DMS 273 treated with DMSO at 0.1 percent for 48 hours (cell line): ENCODE measurements around the gene TSFM.
"Not testable (repeated sequence)": the region's sequence is repeated elsewhere in the genome, so short reads cannot be mapped to it uniquely, and the experiment has no call there.

Source experiments
- DNase-seq: peaks from one replicate; lab custom pipeline; 2025; lab: John Stamatoyannopoulos, UW

TSFM gene

DNA sequence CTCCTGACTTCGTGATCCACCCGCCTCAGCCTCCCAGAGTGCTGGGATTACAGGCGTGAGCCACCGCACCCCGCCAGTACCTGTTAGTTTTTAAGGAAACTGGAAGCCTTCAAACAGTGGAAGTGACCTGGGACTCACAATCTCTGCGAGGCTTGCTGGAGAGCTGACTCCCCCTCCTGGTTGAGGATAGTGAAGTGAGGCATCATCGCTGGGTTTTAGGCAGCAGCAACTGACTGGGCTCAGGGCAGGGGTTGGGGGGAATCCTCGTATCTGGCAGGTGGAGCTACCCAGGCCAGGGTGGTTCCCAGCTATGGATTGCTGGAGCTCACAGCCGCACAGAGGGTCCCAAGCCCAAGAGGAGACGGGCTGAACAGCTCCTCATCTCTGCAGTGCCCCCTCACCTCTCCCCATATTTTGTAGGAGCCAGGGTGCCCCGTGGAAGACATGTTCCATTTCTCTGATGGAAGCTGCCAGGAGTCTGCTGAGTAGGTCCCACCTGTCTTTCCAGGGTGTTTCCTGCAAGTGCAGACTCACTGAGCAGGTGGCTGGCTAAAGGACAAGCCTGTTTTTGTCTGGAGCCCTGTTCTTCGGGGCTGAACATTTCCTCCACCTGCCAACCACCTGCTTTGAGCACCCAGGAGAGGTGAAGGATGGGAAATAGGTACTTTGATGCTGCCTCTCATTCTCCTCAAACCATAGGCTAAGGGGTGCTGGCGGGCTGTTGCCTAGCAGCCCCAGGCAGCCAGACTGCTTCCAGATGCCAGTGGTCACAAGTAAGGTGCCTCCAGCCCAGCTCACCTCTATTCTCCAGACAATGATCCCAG, 32.8 kb downstream of the TSFM start:
- no peak for DNase-seq

DNA sequence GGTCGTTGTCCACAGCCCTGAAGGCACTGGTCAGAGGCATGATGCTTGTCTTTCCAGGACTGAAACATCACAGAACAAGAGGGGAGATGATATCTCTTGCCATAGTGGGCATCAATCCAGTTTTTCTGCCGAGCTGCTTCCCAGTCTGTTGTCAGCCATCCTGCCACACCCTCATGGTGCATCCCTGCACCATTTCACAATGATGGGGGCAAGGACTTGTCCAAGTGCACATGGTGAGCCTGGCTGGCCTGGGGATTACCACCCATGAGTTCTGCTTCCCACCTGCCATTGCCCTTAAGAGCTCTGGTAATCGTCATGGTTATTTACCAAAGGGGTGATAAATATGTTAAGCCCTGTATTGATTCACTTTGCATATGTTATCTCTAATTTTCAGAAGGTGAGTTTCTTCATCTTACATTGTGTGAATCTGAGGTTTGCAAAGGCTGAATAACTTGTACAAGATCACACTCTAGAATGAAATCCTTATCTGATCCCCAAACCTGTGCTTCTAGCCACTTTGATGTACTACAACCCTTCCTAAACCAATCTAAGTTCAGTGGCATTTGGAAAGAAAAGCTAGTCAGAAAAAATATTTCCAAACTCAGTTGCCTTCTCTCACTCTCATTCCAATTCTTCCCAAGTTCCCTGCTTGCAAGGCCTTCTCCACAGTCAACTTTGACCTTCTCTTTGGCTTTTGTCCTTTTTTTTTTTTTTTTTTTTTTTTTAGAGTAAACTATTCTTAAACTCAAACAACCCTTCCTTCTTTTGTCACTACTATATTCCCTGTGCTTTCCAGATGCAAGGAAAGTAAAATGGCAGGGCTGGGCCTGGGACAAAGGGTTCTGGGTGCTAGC, 33.6 kb downstream of the TSFM start:
- no peak for DNase-seq

DNA sequence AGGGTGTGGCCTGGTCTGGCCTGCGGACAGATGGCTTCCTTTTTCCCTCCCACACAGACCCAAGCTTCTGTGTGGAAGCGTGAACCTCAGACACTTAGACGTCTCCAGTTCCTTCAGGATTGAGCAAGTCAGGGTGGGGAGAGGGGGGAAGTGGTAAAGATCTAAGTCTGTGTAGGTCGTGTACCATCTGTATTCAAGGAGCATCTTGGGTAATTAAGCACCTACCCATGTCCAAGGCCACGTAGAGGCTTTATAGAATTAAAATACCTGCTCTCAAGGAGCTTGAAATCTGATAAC, 34.2 kb downstream of the TSFM start:
- no peak for DNase-seq

DNA sequence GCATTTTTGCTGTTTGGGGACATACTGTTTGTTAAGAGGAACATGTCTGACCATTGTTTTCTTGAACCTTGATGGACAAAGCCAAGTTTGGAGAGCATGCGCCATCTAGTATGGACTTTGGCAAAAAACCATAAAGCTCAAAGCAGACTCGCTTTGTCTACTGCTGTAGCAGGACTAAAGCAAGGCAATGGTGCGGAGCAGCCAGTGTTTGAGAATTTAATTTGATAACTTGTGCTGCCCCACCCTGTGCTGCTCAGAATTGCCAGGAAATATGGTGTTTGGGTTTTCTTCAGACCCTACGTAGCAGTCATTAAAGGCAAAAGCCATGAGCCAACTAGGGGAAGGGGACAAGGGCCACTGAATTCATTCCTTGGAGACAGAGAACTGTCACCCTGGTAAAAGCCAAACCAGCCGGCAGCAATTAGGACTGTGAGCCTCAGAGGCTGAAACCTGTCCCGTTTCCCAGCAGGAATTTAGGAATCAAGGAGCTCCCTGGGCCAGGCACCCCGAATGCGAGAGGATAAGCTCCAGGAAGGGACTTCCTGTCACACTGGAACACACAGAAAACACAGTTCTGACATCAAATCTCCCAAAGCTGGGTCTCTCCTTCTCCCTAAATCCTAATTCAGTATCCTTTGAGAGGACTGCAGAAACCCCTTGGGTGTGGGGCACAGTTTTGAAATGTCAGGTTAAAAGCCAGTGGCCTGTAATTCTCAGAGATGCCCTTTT, 34.8 kb downstream of the TSFM start:
- DNase-seq = no peak

DNA sequence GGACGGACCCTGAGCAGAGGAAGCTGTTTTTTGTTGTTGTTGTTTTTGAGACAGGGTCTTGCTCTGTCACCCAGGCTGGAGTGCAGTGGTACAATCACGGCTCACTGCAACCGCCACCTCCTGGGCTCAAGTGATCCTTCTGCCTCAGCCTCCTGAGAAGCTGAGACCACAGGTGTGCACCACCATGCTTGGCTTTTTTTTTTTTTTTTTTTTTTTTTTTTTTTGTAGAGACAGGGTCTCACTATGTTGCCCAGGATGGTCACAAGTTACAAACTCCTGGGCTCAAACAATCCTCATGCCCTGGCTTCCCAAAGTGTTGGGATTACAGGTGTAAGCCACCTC, 35.4 kb downstream of the TSFM start:
- not testable (repeated sequence) for DNase-seq

DNA sequence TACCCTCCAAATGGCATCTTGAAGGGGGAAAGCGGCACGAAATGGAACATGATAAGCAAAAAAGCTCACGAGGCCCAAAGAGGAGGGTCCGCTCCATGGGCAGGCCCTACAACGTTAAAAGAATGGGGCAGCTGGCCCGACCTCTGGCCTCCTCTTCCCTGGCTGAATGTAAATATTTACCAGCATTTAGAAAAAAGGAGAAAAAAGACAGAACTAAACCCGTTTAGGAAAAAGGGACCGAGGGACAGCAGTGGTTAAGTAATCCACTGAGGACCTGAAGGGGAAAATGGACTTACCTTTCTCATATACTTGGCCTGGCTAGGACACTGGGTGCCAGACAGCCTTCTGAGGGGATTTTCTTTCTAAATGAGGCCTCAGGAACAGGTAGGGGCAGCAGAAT, 37.5 kb downstream of the TSFM start:
- not testable (repeated sequence) for DNase-seq

DNA sequence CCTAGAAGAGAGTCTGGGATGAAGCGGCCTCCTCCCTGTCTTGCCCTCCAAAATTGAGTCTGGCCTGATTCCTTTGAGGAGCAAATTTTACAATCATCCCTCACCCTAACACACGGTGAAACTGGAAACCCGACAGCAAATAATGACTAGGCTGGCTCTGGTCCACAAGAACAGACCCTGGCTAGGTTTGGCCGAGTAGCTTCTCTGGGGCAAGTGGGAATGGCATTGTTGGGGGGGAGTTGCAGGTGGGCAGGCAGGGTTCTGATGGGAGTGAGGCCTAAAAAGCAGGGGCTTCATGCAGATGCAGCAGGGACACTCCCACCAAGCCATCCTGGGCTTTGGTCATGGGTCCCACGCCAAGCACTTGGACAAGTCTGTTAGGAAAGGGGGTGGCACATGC, 38.4 kb downstream of the TSFM start:
- DNase-seq = not testable (repeated sequence)

DNA sequence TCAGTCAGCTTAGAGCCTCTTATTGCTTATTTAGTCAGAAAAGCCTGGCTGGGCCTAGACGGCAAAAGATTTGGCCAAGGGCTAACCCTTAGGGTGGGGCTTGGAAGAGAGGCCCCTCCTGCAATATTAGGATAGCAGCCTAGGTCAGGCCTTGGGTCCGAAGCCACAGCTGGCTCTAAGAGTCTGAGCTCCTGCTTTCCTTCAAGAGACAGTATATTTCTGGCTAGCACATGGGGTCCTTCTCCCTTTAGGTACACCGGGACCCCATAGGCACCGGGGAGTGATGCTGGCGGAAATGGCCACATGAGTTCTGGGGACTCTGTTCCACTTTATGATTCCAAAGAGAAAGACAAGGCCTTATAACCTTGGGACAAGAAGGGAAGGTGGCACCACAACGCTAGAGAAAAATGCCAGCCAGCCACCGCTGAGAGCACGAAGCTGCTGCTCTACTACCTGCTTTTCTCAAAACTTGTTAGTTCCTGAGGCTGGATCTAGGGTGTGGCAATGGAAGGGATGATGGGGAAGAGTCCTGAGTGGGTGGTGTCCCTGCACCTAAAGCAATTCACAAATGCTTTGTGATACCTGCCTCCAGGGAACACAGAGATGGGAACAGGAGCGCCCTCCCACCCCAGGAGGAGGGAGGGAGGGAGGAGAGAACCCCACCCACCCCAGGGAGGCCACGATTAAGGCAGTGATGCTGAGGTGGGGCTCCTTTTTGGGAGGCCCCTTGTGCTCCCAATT, 39.1 kb downstream of the TSFM start:
- DNase-seq = no peak

DNA sequence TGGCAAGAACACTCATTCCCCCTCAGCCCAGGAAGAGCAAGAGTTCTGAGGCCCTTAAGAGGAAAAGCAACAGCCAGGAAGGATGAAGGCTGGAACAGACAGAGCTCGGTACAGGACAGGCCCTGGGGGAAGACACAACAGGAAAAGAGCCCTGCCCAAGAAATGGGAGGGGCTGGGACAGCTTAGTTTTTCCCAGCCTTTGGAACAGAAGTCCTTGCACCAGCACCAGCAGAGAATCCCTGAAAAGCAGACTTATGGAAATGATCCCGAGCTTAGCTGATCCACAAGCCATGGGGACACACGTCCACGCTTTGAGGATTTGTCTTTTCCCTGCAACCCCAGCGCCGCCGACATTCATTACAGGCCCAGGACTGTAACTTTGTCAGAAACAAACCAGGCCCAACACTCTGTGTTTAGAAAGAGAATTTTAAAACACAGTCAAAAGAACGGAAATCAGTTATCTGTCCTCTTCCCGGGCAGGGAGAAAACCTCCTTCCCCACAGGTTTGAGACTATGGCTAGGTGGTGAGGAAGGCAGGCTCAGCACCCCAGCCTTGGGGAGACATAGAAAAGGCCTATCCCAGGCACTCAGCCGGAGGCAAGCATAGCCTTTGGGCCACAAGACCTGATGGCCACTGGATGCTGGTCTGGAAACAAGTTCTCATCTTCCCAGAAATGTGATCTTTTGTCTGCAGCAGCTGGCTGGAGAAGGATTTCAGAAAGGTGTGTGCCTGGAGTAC, 40.0 kb downstream of the TSFM start:
- DNase-seq = no peak

DNA sequence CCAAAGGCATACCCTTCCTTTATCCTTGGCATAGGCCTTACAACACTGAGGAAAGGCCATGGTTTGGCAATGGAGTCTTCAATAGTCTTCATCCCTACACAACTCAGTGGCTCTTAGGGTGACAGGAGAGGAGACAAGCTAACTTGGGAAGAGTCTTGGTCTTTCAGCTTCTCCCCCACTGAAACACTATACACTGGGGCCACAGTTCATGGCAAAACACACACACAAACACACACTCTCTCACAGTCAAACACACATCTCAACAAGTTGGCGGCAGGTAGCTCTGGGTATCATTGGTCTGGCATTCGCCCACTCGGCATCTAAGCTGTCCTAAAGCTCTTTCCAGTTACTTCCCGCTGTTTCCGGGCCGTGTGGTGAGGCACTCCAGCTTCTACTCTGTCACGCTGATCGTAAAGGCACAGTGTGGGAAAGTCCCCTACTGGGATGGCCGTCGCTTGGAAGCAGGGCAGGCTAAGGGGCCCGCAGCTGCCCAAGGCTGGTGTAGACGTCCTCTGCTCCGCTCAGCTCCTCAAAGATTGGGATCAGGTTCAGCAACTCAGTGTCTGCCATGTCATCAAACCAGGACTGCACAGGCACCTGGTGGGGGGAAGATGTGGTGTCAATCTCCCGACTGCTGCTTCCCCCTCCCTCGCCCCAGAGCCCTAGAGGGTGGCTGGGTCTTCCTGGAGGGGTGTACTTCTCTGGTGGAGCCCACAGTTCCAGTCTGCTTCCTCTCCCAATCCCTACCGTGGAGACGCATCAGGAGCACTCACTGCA, 40.7 kb downstream of the TSFM start:
- DNase-seq = no peak

DNA sequence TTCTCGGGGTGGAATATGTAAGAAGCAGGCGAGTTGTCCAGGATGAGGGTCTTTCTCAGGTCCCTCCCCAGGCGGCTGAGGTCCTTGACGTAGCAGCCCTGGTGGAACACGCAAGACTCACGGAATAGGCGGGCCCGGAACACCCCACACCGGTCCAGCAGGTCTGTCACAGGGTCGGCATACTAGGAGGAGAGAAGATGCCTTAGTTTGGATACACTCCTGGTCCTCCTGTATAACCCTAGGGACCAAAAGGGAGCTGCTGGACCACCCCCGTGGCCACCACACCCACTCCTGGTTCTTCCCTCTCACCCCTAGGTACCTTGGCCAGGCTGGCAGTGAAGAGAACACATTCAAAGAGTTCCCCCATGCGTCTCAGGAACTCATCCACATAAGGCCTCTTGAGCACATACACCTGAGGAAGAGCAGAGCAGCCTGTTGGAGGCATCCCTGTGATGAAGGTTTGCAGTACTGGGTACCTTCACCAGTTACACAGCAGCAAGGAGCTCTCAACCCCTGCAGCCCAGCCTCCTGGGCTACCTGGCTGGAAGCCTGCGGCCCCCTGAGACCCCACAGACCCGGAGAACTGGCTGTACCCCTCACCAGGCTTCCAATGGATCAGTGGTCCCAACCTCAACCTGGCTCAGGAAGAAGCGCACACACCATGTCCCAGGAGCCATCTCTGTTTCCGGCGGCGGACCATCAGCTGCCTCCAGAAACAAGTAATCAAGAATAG, 41.5 kb downstream of the TSFM start:
- no peak for DNase-seq

DNA sequence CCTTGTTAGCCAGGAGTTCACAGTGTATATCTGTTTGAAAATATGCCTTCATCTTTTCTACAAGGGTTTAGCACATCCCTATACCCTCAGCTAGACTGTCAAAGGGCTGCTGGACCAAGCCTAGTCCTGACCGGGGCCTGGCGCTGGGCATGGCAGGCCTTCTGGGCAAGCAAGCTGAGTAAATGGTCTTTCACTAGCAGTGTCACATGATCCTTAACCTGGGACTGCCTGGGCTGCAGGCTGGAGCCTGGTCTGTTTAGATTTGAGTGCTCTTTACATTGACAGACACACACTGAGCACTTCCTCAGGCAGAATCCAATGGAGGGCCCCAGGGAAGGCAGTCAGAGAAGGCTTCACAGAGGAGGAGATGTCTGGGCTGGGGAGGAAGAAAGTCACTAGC, 42.9 kb downstream of the TSFM start:
- no peak for DNase-seq

DNA sequence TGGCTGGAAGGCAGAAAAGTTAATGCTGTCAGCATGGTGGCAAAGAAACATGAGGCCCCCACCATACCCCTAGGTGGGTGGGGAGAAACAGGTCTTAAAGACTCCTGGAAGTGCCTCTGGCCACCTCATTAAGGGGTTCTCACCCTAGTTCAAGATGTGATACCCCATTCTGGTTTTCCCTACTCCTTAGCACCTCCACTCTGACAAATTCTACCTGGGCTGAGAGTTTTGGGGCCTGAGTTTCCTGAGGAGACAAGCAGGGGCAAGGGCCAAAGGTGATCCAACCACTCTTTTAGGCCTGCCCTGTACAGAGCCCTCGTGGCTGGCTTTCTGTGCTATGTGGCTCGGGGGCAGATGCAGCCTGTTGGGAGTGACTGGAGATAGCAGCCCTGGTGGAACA, 43.8 kb downstream of the TSFM start:
- DNase-seq = no peak

DNA sequence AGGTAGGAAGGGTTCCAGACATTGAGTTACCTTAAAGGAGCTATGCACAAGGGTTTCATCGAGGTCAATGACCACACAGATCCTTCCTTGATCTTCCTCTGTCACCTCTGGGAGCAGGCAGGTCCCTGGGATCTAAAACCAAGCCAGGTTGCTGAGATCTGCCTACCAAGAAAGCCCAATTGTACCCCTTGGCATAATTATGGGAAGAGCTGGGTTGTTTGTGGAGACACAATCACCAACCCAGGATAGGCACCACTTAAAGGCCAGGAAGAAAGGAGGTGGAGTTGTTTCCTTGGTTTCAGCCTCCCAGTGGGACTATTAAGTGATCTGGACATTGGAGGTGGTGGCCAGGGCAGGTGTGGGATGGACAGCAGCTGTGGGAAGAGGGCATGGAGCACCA, 44.4 kb downstream of the TSFM start:
- no peak for DNase-seq

DNA sequence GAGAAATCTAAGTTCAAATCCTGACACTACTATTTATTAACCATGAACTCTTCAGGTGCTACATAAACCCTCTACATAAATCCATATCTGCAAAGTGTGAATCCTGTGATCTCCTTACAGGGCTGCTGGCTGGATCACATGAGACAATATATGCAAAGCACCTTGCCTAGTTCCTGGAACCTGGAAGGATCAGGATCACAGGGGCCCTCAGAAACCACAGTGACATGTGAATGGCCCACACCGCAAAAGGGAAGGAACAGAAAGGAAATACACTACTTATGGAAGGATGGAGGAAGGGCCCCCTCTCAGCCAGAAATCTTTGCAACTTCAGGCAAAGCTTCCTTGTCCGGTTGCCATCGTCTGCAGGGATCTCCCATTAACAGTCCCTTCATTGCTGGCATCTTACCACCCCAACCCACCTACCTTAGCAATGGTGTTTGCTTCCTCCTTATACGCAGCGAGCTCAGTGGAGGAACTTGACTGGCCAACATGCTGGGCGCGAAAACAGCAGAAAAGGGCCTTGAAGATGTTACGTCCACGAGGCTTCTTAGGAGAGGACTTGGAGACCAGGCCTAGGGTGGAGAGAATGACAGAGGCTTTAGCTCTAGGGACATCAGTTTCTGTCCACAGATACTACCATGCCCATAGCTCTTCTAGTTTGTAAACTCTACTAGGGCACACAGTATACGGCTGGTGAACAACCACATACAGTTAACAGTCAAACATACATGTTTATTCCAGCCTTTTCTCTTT, 46.6 kb downstream of the TSFM start:
- no peak for DNase-seq

DNA sequence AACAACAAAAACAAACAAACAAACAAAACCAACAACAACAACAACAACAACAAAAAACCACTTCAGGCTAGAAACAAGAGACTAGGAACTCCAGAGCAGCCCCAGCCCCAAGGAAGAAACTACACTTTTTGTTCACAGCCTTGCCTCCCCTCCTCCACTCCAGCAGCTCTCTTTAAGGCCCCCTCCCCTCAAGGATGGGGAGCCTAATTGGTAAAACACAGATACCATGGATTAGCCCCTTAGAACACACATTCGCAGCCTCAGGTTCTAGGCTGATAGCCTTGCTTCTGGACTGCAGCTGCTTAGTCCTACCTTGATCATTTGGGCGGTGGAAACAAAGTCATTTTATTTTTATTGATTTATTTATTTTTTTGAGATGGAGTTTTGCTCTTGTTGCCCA, 47.8 kb downstream of the TSFM start:
- no peak for DNase-seq

DNA sequence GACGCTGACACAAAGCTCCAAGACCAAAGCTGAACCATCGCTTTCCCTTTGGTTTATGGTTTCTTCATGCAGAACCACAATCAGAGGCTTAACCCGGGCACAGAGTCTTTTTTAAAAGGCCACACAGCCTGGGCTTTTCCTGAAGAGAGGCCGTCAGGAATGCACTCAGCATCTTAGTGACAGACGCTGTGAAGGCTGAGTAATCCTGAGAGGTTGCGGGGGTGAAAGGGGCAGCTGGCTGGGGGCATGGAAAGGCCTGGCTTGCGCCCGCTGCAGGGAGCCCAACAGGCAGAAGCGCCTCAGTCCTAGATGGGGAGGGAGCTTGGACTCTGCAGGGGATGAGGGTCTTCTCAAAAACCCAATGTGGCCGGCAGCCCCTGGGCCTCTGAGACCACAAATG, 50.4 kb downstream of the TSFM start:
- DNase-seq = no peak

DNA sequence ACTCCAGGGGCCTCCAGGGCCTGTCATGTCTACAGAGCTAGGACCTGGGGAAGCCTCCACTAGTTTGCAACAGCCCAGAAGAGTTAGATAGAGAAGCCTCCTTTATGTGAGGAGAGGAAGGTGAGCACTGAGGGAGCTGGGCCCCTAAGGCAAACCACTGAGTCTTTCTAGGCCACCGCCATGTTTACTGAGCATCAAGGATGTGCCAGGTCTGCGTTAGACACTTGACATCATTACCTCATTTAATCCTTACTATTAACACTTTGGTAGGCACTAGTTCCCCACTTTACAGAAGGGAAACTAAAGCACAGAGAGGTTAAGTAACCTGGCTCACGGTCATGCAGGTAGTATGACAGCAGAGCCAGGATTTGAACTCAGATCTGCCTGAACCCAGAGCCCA, 51.1 kb downstream of the TSFM start:
- DNase-seq = no peak
